Activated CD4-positive, alpha-beta T cell treated with anti-CD3 and anti-CD28 coated beads, Interleukin-2, amount 50 U/mL, for 4 hours (primary cell): ENCODE data around the gene EFTUD2.
"Not testable (repeated sequence)": the region's sequence is repeated elsewhere in the genome, so short reads cannot be mapped to it uniquely, and the experiment has no call there.

ENCODE experiments used
- DNase-seq, 2 experiments: peaks; one replicate each; pipeline ENCODE4 v3.0.0-alpha.2; 2020

Gene EFTUD2

DNA sequence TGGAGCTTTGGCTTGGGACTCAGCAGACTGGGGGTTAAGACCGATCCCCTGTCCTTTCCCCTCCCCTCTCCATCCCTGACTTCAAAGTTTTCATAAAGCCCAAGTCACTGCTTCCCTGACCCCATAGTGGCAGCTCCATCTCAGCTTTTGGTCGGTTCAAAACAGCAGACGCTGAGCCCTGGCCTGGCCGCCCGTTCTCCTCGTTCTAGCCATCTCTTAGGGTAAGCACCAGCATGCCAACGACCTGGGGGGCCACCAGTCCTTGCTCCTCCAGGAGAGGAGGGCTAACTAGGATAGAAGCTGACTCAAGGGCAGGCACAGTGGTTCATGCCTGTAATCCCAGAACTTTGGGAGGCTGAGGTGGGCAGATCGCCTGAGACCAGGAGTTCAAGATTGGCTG lies 53.0 kb downstream of the EFTUD2 start:
- no peak for DNase-seq

DNA sequence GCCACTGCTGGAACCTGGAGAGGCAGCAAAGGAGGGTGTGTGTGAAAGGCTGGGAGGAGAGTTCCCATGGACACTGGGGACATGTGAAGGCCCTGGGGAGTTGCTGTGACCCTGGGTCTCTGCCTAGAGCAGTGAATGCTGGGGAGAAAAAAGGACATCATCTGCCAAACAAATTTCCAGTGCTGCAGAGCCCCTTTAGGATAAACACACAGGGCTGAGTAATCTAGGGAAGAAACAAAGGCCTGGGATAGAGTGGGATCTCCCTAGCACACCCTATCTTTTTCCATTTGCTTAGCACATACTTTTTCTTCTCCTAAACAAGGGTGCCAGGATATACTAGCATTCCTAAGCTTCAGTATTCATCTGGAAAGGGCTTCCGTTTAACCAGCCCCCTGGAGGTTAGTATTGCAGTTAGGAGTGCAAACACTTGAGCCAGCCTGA lies 54.8 kb downstream of the EFTUD2 start:
- DNase-seq = no peak

DNA sequence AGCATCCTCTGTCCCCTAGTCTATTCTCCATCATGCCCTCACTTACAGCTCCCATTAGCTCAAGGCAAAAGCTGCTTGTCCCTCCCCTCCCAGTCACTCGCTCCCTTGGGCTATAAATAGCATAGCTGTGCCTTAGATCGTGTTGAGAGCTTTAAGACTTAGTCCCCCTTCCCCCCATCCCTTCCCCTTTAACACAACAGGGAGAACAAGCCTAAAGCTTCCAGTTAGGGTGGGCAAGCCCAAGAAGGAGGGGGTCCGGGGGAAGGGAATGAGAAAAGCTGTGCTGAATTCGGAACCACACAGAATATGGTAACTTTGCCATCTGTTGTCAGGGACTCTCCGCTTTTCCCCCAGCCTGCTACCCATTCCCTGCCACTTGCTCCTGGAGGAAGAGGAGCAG lies 56.5 kb downstream of the EFTUD2 start:
- DNase-seq = no peak

DNA sequence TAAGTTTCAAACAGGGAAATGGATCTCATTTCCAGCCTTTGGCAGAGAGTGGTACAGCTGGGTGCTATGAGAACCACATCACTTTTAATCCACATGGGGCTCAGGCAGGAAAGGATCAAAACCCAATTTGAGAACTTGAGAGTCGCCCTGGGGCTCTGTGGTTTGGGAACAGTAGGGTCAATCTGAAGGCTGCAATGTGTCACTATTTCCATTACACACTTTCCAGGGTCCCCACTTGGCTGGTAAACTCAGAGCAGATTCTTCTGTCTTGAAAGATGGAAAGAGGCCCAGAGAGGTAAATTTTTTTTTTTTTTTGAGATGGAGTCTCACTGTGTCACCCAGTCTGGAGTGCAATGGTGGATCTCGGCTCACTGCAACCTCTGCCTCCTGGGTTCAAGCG lies 58.3 kb downstream of the EFTUD2 start:
- DNase-seq = no peak

DNA sequence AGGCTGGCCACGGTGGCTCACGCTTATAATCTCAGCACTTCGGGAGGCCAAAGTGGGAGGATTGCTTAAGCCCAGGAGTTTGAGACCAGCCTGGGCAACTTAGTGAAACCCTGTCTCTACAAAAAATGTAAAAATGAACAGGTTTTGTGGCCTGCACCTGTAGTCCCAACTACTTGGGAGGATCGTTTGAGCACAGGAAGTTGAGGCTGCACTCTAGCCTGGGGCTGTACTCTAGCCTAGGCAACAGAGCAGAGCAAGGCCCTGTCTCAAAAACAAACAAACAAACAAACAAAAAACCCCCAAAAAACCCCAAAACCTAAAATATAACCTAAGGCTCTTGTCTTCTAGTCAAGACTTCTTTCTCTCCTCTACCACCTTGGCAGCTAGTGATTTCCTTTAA lies 59.0 kb downstream of the EFTUD2 start:
- no peak for DNase-seq

DNA sequence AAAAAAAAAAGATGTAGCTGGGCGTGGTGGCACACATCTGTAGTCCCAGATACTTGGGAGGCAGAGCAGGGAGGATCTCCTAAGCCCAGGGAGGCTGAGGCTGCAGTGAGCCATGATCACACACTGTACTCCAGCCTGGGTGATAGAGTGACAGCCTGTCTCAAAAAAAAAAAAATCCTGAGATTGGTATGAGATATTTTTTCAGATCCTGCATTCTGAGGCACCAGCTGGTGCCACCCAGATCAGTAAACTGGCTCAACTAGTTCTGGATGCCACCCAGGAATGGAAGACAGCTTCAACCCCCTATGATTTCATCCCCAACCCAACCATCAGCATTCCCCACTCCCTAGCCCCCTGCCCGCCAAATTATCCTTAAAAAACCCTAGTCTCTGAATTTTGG lies 62.0 kb downstream of the EFTUD2 start:
- no peak for DNase-seq

DNA sequence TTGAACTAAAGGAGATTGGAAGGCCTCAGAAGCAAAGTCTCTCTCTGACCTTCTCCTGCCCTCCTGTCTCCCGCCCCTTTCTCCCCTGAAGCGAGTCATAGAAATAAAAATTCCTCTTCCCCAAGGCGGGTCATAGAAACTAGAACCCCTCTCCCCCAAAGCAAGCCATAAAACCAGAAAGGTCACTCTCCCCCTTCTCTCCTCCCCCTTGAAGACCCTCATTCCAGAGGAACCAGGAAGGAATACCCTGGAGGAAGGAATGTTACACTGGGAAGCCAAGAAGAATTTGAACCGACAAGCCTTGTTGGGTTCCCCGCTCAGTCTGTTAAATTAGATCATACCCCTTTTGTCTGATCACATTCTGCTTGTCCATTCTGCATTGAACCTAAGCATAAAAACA lies 66.4 kb downstream of the EFTUD2 start:
- no peak for DNase-seq

DNA sequence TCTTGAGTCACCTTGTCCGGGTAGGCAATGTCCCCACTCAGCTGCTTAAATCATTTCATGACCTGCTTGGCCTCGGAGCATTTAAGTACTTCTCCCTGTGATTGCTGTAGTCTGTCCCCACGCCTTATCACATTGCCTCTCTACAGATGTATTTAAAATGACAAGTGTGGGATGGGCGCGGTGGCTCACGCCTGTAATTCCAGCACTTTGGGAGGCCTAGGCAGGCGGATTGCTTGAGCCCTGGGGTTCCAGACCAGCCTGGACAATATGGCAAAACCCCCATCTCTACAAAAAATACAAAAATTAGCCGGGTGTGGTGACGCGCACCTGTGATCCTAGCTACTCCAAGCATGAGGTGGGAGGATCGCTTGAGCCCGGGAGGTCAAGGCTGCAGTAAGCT lies 67.9 kb downstream of the EFTUD2 start:
- DNase-seq = no peak

DNA sequence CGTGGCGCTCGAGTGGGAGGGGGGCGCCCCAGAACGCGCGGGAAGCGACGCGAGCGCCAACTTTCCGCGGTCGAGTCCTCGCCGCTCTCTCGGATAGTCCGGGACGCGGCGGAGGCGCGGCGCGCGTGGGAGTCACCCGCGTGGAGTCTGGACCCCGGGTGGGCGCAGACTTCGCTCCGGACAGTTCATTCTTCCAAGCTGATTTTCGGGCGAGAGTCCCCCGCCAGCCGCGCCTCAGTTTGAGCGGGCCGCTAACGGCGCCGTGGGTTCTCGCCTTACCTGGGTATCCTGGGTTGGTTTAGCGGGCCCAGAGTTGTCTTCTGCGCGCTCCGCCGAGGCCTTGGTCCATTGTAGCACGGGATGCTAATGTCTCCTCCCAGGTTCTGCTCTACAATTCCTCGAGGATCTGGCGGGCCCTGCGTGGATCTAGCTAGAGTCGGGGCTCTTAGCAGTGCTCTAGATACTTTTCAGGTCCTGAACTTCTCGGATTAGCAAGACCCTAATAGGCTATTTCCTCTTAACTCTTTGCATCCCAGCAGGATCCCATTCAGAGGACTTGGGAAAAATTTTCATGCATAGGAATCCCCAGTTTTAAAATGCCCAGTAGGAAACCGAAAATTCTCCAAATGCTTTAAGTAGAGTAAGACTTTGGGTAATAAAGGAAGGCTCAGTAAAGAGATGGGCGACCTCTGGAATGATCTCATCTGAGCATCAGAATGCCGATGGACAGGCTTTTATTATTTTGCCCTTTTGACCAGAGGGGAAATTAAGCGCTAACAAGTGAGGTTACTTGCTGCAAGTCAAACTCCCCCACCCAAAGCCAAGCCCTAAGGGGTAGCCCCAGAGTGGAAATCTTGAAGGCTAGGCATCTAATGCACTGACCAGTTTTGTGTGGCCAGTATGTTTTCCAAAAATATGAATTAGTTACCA lies 68.6 kb downstream of the EFTUD2 start:
- DNase-seq = peak; percentile 6 to 8

DNA sequence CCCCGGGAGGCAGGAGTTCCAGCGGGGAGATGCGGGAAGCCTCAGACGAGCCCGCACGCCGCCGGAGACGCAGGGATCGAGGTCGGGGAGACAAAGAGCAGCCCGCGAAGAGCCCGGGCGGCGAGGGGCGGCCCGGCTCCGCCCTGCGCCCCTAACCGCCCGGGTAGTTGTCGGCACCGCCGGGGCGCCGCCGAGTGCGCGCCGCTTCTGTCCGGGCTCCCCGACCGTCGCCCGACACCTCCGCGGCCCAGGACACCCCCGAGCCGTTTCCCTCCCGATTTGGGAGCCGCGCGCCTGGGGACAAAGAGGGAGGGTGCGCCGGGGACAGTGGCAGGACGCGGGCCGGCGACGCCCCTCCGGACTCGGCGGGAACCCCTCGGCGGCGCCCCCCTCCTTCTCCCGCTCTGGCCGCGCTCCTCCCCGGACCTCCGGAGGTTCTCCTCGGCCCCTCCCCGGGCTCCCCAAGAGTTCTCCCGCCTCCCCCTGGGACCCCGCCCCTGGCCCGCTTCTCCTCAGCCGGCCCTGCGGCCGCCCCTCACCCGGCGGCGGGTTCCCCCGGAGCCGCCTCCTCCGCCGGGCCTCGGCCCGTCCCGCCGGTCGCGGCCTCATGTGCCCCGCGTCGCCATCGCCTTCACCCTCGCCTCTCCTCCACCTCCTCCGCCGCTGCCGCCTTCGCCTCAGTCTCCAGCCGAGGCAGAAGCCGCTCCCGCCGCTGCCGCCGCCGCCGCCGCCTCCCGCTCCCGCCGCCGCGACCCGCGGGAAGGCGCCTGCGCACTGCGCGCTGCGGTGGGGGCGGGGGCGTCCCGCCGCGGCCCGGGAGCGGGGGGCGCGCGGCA lies 69.5 kb downstream of the EFTUD2 start, which contains the start of gene GJC1:
Gene GJC1 (minus strand): TSS at position 765 of the 836 bp plus-strand sequence. CDS start 24,470 bp downstream, outside the sequence.
- DNase-seq = peak; percentile 2 to 7

DNA sequence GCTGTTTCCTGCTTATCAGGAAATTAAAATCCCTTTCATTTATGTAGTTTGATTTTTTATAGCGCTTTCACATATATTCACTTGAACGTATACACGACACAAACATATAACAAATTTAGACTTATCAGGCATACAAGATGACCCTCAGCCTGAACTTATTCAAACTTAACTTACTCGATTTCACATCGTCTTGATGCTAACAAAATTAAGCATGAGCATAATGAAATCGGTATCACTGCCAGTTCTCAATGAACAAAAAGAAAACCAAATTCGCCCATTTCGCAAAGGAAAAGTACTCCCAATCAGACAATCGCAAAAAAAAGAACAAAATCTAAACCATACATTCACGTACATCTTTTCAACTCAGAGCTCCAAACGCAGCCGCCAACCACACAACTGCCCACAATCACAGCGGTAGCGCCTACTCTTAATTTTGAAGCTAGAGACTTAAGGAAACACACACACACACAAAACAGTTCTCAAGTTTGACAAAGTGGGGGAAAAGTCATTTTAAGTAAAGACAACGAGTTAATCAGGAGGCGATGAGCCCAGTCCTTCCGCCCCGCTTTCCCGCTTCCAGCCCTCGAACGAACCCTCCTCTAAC lies 70.2 kb downstream of the EFTUD2 start:
- no peak for DNase-seq

DNA sequence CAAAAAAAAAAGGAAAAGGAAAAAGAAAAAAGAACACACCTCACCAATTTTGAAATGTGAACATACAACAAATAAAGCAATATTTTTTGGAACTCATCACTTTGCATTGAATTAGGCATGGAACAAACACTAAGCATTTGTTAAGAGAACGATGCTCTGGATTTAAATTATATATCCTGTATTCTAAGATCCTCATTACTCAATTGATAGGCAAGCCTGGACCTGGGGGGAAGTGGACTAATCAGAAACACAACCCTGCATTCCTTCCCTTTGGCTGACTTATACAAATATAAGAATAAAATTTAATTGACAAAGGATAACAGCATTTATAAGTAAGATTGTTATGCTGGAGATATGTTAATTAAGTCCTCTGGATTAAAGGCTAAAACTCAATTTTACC lies 71.4 kb downstream of the EFTUD2 start:
- no peak for DNase-seq

DNA sequence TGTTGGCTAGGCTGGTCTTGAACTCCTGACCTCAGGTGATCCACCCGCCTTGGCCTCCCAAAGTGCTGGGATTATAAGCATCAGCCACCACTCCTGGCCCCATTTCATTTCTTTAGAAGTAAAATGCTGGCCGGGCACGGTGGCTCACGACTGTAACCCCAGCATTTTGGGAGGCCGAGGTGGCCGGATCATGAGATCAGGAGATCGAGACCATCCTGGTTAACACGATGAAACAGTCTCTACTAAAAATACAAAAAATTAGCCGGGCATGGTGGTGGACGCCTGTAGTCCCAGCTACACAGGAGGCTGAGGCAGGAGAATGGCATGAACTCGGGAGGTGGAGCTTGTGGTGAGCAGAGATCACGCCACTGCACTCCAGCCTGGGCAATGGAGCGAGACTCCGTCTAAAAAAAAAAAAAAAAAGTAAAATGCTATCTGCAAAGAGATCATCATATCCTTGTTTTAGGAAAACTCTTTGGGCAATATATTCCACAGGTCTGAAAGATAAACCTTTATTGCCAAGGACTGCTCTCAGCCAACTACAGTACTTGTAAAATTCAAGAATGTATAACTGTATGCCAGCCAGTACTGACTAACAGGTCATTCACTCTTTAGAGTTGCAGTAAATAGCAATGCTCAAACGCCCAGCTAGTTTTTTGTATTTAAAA lies 73.0 kb downstream of the EFTUD2 start:
- no peak for DNase-seq

DNA sequence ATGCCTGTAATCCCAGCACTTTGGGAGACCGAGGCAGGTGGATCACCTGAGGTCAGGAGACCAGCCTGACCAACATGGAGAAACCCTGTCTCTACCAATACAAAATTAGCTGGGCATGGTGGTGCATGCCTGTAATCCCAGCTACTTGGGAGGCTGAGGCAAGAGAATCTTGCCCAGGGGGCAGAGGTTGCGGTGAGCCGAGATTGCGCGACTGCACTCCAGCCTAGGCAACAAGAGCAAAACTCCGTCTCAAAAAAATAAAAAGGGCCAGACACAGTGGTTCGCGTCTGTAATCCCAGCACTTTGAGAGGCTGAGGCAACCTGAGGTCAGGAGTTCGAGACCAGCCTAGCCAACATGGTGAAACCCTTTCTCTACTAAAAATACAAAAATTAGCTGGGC lies 74.0 kb downstream of the EFTUD2 start:
- not testable (repeated sequence) for DNase-seq

DNA sequence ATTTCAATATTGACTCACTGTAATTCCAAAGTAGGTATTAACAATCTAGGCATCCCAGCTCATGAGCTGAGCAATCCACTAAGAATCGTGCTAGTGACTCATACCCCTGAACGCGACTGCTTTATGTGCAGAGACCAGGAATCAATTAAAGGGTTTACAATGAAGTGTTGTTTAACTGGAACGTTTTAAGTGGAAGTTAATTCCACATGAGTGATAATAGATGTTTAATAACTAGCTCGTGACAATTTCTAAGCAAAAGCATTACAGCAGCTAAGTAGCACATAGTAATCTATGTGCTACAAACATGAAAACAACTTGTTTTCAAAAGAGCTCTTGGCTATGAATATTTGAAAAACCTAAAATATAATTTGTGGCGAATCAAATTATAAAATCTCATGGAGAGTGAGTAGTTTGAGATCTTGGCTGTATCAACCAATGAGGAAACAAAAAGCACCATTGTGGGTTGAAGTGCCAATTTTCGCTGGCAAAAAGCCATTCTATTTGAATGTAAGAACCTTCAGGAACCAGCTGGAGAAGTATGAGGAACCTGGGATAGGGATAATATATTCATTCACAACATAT lies 78.5 kb downstream of the EFTUD2 start:
- DNase-seq = no peak

DNA sequence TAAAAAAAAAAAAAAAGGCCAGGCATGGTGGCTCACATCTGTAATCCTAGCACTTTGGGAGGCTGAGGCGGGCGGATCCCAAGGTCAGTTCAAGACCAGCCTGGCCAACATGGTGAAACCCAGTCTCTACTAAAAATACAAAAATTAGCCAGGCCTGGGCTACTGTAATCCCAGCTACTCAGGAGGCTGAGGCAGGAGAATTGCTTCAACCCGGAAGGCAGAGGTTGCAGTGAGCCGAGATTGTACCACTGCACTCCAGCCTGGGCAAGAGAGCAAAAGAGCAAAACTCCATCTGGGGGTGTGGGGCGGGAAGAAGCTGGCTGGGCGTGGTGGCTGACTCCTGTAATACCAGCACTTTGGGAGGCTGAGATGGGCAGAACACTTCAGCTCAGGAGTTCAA lies 80.7 kb downstream of the EFTUD2 start:
- not testable (repeated sequence) for DNase-seq

DNA sequence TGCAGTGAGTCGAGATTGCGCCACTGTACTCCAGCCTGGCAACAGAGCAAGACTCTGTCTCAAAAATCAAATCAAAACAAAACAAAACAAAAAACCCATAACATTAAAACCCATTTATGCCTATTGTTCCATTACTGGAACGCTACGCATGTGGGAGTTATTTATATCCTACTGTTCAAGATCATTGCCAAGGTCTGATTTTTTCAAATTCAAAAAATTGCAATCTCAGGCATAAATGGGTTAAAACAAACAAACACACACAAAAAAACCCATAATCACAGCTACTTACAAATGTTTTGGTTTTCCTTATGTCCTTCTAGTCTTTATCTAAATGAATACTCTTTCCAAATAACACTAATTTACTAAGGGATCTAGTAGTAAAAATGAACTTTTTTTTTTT lies 87.0 kb downstream of the EFTUD2 start:
- DNase-seq = no peak

DNA sequence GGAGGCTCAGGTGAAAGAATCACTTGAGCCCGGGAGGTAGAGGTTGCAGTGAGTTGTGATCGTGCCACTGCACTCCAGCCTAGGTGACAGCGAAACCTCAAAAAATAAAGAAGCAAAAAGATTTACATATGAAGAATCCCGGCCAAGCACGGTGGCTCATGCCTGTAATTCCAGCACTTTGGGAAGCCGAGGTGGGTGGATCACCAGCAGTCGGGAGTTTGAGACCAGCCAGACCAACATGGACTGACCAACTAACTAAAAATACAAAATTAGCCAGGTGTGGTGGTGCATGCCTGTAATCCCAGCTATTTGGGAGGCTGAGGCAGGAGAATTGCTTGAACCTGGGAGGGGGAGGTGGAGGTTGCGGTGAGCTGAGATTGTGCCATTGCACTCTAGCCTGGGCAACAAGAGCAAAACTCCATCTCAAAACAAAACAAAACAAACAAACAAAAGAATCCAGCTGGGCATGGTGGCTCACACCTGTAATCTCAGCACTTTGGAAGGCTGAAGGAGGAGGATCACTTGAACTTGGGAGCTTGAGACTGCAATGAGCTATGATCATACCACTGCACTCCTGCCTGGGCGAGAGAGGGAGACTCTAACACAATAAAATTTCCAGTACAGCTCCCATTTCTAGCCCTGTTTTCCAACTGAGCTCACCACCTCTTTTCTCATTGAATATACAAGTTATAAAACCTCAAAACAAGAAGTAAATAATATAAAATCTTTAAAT lies 90.4 kb downstream of the EFTUD2 start:
- DNase-seq = not testable (repeated sequence)

DNA sequence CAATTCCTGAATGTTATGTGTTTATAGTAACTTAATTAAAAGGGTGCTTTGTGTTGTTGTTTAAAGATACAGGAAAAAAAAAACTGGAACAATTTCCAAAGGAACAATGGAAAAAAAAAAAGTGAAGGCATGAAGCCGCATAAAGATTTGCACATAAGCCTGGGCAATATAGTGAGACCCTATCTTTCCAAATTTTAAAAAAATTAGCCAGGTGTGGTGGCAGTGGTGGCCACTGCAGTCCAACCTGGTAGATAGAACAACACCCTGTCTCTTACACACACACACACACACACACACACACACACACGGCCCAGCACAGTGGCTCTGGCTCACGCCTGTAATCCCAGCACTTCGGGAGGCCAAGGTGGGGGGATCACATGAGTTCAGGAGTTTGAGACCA lies 91.1 kb downstream of the EFTUD2 start:
- no peak for DNase-seq

DNA sequence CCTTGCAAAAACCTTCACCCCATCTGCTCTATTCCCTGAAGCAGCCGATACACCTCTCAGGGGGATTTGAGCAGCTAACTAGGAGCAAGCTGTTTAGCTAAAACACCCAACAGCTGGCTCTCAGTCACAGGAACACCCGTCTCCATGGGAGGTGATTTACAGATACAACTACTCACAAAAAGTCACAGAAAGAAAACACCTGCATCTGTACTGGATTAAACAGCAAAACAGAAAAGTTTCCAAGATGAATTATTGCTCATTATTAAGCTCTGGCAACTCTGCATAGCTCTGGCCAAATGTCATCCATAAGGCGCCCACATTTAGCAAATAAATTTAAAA lies 91.5 kb downstream of the EFTUD2 start:
- no peak for DNase-seq

DNA sequence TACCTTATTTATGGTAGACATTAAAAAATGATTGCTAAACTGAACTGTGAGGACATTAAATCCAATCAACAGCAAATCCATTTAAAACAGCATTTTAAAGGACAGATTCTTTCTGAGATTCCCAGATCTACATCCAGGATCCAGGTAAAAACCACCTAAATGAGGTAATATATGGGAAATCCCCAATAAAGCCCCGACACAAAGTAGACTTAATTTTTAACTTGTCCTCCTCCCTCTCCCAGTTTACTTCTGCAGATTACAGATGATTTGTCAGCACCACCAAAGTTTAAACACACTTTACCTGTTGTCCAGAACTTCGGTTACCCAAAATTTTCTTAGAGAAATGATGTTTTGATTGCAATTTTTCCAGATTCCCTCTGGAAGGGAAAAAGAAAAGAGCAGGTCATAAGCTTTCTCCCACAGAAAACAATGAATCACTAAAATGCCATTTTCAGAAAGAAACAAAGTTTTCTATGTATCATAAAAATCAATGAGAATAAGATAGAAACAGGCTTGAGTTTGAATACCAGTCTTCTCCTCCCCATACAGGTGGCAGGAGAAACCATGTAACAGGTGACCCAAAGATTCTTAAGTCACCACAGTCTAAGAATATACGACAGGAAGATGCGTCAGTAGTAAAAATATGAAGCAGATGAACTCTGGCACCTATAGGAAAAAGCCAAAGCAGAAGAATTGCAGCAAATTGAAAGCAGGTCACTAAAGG lies 92.0 kb downstream of the EFTUD2 start:
- DNase-seq = no peak
